Activated CD8-positive, alpha-beta memory T cell treated with anti-CD3 and anti-CD28 coated beads, Interleukin-2, amount 50 U/mL, for 24 hours (primary cell): ENCODE measurements around the gene CPLX3.

Experiments used
- DNase-seq: peaks from one replicate; pipeline ENCODE4 v3.0.0-alpha.2; 2020; ENCODE audit errors: extremely low read depth

CPLX3 gene

DNA sequence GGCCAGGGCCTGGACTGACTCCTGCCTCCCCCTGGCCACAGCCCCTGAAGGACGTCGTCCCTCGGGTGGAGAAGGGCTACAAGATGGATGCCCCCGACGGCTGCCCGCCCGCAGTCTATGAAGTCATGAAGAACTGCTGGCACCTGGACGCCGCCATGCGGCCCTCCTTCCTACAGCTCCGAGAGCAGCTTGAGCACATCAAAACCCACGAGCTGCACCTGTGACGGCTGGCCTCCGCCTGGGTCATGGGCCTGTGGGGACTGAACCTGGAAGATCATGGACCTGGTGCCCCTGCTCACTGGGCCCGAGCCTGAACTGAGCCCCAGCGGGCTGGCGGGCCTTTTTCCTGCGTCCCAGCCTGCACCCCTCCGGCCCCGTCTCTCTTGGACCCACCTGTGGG, 24.1 kb upstream of the CPLX3 start:
- DNase-seq, result no peak

- DNase-seq, result no peak
Measured at GRCh38 chr15:74802862-74803447, 23.5 kb upstream of the CPLX3 start.

GRCh38 chr15:74804935-74805334, 21.5 kb upstream of the CPLX3 start:
- DNase-seq, result no peak

DNA sequence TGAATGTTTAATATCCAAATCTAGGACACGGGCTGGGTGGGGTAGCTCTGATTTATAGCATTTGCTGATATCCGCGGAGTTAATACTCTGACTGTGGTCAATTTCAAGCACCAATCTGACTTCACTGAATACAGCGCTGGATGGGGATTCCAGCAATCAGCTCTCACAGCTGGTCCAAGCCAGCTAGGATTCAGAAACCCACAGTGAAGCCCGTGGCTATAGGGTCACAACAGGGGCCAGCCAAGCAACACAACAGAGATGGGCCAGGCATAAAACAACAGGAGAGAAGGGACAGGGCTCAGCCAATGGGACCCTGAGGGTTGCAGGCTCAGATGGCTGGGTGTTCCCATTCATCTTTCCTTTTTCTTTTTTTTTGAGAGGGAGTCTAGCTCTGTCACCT, 19.1 kb upstream of the CPLX3 start:
- no peak for DNase-seq

DNA sequence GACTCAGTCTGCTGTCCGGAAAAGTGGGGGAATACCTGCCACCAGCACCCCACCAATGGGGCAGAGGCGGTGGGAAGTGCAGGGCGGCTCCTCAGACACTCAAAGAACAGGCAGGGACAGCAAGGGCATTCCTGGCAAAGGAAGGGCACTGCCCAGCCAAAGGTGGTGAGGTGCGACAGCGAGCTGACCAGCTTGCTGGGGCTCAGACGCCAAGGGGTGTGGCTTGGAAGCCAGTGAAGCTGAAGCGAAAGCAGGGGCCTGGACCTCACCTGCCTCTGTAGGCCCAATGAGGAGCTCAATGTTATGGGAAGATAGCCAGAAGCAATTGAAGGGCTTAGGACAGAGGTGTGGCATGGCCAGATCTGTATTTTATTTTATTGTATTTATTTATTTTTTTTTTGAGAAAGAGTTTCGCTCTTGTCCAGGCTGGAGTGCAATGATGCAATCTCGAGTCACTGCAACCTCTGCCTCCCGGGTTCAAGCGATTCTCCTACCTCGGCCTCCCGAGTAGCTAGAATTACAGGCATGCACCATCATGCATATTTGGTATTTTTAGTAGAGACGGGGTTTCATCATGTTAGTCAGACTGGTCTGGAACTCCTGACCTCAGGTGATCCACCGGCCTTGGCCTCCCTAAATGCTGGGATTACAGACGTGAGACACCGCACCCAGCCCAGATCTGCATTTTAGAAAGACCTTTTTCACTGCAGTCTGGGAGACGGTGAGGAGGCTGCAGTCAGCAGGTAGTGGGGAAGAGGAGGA, 18.2 kb upstream of the CPLX3 start:
- DNase-seq, result no peak

DNA sequence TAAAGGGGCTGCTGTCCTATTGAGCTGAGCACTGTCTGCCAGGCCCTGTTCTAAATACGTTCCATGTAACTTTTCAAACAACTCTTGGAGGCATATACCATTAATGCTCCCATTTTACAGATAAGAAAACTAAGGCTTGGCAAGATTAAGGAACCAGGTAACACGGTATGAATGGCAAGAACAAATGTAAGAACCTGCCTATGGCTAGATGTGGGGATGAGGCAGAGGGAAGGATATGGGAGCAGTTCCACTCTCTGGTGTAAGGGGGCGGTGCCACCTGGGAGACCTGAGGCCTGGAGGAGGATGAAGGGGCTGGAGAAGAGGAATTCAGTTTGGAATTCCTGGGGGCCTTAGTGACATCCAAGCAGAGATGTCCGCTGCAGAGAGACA, 17.6 kb upstream of the CPLX3 start:
- DNase-seq, result no peak

DNA sequence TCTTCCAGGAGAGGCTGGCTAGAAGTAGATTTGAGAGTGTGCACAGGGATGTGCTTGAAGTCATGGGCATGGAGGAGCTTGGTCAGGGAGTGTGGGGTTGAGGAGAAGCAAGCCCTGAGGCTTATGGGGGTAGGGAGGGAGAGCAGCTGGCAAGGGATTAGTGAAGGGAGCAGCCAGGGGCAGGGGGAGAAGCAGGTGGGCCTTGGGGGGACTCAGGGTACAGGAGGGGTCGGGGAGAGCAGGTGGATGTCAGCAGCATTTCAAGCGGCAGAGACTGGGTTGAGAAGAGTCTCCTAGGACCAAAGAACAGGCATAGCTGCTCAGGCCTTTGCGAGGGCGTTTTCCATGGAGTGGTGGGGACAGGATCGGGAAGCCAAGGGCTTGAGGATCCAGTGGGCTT, 17.2 kb upstream of the CPLX3 start:
- no peak for DNase-seq

DNA sequence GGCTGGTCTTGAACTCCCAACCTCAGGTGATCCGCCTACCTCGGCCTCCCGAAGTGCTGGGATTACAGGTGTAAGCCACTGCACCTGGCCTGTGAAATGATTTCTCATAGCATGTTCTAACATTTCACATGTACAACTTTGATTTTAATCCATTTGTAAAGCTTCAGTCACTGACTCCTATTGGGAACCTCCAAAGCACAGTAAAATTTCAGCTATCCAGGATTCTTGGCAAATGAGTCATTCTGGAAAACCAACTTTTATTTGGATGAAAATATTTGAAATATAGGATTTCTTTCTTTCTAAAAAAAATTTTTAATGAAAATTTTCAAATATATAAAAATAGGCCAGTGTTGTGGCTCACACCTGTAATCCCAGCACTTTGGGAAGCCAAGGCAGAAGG, 16.5 kb upstream of the CPLX3 start:
- no peak for DNase-seq

- DNase-seq, result no peak
Measured at GRCh38 chr15:74812533-74812932, 13.9 kb upstream of the CPLX3 start, which contains the start of gene LMAN1L. LMAN1L (plus strand) TSS chr15:74812835; CDS start chr15:74812855, 20 bp downstream.

DNA sequence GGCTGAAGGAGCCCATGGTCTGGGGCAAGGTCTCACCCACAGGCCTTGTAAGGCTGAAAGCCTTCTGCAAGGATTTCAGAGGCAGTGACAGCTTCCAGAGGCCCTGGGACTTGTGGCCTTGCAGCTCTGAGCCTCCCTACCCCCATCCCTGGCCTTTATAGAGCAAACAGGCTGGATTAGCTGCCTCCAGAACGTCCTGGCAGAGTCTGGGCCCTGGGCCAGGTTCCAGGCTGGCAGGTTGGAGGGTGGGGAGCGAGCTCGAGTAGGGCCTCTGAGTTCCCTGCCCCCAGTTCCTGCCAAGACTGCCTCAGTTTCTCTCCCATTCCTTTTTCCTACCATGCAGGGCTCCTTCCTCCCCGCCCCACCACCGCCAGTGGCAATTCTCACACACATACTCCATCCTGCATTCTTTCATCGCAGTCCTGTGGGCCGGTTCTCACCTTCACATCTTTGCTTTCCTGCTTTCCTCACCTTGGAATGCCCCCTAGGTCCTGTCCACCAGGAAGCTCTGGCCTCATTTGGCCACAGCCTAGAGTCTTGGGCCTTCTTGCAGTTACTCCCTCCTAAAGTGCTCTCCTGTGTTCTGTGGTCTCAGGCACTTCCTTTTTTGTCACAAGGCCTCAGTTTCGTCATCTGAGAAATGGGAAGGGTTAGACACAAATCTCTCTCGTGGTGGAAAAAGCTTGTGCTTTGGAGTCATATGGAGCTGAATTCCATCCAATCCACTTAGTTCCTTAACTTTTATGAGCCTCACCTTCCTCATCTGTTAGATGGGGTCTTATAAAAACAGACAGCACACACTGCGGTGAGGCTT, 11.1 kb upstream of the CPLX3 start:
- DNase-seq, result no peak

DNA sequence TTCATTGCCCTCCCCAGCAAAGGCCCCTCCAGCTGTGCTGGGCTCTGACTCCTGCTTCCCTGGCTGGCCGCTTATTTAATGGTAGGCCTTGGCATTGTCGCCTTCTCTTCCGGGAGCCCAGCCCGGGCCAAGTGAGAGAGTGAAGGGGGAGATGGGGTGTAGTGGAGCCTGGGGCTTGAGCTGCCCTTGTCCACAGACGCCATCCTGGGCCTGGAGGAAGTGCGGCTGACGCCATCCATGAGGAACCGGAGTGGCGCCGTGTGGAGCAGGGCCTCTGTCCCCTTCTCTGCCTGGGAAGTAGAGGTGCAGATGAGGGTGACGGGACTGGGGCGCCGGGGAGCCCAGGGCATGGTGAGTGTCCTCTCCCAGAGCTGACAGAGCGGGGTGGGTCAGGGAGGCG, 10.5 kb upstream of the CPLX3 start:
- DNase-seq, result no peak

GRCh38 chr15:74816624-74817369, 9.6 kb upstream of the CPLX3 start:
- DNase-seq, result no peak

- DNase-seq, result no peak
Measured at GRCh38 chr15:74817370-74817737, 9.1 kb upstream of the CPLX3 start.

- DNase-seq, result no peak
Measured at GRCh38 chr15:74820056-74820455, 6.4 kb upstream of the CPLX3 start.

DNA sequence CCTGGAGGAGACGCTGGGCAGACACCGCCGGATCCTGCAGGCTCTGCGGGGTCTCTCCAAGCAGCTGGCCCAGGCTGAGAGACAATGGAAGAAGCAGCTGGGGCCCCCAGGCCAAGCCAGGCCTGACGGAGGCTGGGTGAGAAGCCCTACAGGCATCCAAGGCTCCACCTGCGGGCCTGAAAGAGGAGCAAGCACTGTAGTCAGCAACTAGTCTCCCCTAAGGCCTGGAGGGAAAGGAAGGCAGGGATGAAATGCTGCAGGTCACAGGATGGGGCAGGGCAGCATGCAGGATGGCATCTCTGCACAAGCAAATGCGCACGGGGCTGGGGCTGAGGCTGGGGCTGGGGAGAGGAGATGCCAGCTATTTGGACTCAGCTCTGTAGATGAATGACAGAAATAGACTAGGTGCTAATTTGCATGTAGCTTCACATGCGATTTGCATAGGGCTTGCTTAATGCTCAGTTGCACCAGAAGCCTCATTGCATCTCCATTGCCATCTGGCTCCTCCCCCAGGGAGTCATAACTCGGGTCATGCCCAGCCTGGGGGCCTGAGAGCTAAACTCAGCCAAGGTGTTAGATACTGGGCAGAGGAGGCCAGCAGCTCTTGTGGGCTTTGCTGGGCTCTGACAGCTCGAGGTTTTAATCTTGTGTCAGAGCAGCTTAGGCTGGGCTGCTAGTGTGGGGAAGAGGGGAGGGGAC, 5.2 kb upstream of the CPLX3 start:
- no peak for DNase-seq

DNA sequence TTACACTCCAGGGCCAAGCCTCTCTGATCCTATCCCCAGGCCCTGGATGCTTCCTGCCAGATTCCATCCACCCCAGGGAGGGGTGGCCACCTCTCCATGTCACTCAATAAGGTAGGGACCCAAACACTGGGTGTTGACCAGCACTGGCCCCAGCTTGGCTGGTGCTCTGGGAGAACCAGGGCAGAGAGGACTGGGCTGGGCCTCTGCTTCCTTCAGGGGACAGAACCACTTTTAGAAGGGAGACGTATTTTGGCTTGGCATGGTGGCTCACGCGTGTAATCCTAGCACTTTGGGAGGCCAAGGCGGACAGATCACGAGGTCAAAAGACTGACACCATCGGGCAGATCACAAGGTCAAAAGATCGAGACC, 4.7 kb upstream of the CPLX3 start:
- DNase-seq, result no peak

DNA sequence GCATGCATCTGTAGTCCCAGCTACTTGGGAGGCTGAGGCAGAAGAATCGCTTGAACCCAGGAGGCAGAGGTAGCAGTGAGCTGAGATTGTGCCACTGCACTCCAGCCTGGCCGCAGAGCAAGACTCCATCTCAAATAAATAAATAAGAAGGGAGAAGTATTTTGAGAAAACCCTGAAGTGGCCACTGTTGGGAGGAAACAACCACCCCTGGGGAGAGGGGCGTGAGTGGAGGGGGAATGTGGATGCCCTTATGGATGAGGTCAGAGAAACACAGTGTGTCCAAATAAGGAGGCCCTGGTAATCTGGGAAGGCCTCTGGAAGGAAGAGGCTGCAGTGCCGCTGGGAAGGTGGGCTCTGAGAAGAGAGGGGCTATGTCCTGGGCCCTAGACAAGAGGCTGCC, 4.2 kb upstream of the CPLX3 start:
- DNase-seq, result no peak

- DNase-seq, result no peak
Measured at GRCh38 chr15:74823324-74823723, 3.1 kb upstream of the CPLX3 start.

DNA sequence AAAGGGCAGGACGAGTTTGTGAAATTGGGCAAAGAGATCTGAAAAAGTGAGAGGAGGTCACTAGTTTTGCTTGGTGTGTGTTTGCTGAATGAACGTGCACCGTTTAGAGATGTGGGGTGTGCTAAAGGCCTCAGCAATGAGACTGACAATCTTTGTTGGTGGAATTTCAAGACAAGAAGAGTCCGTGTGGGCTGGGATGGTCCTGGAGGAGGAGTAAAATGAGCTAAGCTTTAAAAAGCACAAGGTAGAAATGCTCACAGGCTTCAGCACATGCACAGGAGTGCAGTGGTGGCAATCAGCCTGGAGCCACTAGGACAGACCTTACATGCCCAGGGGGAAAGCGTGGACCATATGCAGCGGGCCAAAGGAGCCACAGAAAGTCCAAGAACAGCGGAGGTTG, 1.5 kb upstream of the CPLX3 start:
- no peak for DNase-seq

GRCh38 chr15:74825866-74826265, 561 bp upstream of the CPLX3 start:
- no peak for DNase-seq

- DNase-seq, result no peak
Measured at GRCh38 chr15:74826921-74827320, 494 bp downstream of the CPLX3 start.

- no peak for DNase-seq
Measured at GRCh38 chr15:74827614-74828013, 1.2 kb downstream of the CPLX3 start.
